CD1c-positive myeloid dendritic cell (primary cell): ENCODE data around the gene KAT5.
A peak's percentile ranks its signal among the peaks of the same experiment; 100 is the strongest.
"Not testable (repeated sequence)": the region's sequence is repeated elsewhere in the genome, so short reads cannot be mapped to it uniquely, and the experiment has no call there.

ENCODE experiments used
- DNase-seq: peaks from one replicate; pipeline ENCODE4 v3.0.0-alpha.2; 2016; ENCODE audit errors: extremely low spot score

The KAT5 gene

GRCh38 chr11:65709661-65710060, 2.4 kb upstream of the KAT5 start:
- no peak for DNase-seq

- no peak for DNase-seq
These were observed 1.6 kb upstream of the KAT5 start for GRCh38 chr11:65710421-65710820.

DNA sequence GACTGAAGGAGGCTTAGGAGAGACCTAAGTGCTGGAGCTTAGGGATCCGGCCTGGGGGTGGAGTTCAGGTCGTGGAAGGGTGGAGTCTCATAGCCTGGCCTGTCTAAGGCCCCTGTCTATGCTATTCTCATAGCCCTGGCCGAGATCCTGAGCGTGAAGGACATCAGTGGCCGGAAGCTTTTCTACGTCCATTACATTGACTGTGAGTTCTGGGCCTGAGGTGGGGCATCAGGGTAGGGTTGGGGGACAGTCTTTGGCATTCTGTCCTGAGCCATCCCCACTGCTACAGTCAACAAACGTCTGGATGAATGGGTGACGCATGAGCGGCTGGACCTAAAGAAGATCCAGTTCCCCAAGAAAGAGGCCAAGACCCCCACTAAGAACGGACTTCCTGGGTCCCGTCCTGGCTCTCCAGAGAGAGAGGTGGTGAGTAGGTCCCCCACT, 603 bp downstream of the KAT5 start:
- no peak for DNase-seq

DNA sequence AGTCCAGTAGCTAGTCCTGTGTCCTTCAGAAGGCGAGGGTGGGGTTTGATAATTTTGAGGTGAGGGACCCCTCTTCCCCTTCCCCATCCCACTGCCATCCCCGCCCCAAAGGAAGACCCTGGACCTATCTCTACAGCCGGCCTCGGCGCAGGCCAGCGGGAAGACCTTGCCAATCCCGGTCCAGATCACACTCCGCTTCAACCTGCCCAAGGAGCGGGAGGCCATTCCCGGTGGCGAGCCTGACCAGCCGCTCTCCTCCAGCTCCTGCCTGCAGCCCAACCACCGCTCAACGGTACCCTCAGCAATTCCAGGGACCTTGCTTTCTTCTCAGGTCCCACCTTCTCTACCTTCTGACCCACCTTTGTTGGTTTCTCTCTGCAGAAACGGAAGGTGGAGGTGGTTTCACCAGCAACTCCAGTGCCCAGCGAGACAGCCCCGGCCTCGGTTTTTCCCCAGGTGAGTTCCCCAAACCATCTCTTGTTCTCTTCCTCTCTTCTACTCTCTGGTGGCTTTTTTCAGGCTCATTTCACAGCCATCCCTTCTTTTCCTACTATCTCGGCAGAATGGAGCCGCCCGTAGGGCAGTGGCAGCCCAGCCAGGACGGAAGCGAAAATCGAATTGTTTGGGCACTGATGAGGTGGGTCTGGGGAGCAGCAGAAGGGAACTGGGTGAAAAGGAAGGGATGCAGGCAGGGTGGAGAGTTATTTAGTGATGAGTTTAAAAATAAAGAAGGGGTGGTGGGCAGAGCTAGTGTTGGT, 1.3 kb downstream of the KAT5 start:
- DNase-seq, result no peak

DNA sequence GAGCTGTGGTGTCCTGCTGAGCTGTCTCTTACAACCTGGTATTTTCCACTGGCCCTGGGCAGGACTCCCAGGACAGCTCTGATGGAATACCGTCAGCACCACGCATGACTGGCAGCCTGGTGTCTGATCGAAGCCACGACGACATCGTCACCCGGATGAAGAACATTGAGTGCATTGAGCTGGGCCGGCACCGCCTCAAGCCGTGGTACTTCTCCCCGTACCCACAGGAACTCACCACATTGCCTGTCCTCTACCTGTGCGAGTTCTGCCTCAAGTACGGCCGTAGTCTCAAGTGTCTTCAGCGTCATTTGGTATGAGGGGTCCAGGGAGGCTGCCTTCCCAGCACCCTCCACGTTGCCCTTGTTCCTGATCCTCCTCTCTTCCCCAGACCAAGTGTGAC, 2.4 kb downstream of the KAT5 start:
- no peak for DNase-seq

- DNase-seq, result no peak
These were observed 4.2 kb downstream of the KAT5 start for GRCh38 chr11:65716302-65716701.

- no peak for DNase-seq
These were observed 4.8 kb downstream of the KAT5 start for GRCh38 chr11:65716774-65717405.

GRCh38 chr11:65717906-65718305, 5.9 kb downstream of the KAT5 start:
- no peak for DNase-seq

DNA sequence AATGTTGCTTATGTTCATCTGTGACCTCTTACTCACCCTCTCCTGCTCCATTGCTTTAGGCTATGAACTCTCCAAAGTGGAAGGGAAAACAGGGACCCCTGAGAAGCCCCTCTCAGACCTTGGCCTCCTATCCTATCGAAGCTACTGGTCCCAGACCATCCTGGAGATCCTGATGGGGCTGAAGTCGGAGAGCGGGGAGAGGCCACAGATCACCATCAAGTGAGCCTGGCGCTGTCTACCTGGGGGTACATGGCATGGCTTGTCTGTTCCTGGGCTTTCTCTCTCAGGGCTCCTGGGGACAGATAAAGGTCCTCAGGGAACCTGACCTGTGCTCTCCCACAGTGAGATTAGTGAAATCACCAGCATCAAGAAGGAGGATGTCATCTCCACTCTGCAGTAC, 6.5 kb downstream of the KAT5 start:
- no peak for DNase-seq

DNA sequence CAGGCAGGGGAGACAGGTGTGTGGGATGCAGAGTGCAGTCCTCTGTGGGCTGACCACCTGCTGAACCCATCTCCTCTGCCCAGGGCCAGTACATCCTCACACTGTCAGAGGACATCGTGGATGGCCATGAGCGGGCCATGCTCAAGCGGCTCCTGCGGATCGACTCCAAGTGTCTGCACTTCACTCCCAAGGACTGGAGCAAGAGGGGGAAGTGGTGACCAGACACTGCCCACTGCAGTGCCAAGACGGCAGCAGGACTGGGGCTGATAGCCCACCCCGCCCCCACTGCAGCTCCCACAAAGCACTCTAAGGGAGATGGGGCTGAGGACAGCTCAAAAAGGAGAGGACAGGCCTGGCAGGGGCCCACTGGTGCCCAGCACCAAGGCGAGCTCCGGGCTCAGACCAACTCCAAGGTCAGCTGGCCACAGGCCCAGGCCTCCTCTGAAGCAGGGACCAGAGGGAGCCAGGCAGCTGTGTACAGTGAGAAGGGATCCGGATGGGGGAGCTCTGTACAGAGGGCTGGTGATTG, 7.0 kb downstream of the KAT5 start:
- no peak for DNase-seq

DNA sequence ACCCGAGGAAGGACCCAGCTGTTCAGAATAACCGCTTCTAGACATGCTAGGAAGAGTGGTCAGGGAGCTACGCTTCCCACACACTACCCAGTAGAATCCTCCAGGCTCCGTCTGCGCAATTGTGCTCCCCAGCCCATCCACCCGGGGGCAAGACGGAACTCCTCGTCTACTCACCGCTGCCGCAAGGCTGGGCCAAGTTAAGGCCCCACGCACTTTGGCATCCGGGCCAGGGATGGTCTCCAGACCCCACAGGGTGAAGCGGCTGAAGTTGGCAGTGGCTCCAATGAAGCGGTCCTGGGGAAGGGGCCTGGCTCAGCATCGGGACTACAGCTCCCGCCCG, 7.8 kb downstream of the KAT5 start:
- peak; percentile 40 for DNase-seq

DNA sequence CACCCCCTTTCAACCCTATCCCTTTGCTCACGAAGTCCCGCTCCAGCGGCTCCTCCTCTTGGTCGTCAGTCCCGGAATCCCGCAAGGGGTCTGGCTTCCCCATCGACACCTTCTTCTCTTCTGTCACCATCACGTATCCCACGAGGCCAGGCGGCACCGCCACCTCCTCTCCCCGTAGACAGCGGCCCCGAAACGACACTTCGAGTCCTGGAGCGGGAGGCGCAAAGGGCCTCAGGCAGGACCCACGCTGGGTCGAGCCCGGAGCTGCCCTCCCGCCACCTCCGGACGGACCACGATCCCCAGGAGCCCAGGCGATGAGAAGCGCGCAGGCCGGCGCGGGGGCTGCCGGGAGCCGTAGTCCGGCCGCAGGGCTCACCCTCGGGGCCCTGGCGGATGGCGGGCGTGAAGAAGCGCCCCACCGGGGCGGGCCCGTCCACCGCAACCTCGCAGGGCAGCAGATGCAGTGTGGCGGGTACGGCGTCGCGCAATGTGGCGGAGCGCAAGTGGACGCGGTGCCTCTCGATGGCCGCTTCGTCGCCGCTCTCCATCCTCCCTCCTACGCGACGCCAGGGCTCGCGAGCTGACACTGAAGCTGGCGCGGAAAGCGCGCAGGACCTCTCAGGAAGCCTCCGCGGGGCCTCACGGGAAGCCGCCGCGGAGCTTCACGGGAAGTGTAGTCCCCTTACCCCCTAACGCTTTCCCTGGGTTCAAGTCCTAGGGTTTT, 8.3 kb downstream of the KAT5 start, which contains the start of gene RNASEH2C:
TSS of gene RNASEH2C (minus strand) at position 588 of the 724 bp plus-strand sequence. CDS start at position 548, 40 bp downstream.
- DNase-seq, result peak; percentile 93

- no peak for DNase-seq
These were observed 10.2 kb downstream of the KAT5 start for GRCh38 chr11:65722261-65722660.

DNA sequence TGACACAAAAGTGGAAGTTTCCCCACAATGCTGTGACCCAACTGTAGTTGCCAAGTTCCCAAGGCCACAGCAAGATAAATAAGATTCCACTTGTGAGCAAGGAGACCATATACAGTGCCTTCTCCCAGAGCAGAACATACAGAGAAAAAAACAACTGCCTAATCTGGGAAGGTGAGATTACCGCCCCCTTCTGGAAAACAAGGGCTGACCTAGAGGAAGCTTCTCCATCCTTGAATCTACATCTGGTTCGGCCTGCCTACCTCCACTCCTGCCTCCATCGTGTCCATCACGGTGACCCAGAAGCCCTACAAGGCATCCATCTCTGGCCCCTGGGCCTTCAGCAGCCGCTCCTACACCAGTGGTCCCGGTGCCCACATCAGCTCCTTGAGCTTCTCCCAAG, 14.6 kb downstream of the KAT5 start:
- peak; percentile 6 for DNase-seq

DNA sequence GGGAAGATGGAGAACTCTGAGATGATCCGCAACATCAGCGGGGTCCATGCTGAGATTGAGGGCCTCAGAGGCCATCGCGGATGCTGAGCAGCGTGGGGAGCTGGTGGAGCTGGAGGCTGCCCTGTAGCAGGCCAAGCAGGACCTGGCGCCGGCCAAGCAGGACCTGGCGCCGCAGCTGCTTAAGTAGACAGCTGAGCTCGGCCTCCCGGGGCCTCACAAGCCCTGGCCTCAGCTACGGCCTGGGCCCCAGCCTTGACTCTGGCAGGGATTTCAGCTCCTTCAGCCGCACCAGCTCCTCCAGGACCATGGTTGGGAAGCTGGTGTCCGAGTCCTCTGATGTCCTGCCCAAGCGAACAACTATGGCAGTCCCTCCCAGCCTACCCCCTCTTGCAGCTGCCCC, 15.8 kb downstream of the KAT5 start:
- DNase-seq, result no peak

DNA sequence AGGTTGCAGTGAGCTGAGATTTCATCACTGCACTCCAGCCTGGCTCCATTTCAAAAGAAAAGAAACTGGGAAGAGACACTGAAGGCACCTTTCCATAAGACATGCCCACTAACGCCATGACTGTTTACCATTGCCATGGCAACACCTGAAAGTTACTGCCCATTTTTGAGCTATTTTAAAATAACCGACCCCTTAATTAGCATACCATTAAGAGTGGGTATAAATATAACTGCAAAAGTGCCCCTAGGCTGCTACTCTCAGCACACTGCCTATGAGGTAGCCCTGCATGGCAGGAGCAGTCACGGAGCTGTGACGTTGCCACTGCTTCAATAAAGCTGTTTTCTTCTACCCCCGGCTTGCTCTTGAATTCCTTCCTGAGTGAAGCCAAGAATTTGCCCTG, 18.4 kb downstream of the KAT5 start:
- DNase-seq, result no peak

GRCh38 chr11:65735111-65735510, 23.1 kb downstream of the KAT5 start:
- not testable (repeated sequence) for DNase-seq

GRCh38 chr11:65736810-65737209, 24.8 kb downstream of the KAT5 start:
- DNase-seq, result no peak

- DNase-seq, result no peak
These were observed 27.0 kb downstream of the KAT5 start for GRCh38 chr11:65739022-65739421.

- no peak for DNase-seq
These were observed 29.1 kb downstream of the KAT5 start for GRCh38 chr11:65741185-65741584.

GRCh38 chr11:65742353-65742752, 30.3 kb downstream of the KAT5 start:
- DNase-seq, result no peak

- DNase-seq, result no peak
These were observed 31.6 kb downstream of the KAT5 start for GRCh38 chr11:65743681-65744025.
